ENCODE data around the gene ETFA. TPM values are rescaled to one million over a fixed set of nuclear protein-coding genes. Genes with fewer than 3 reads are reported as not detected.

ETFA gene
- total RNA-seq, 1 donor from 2014 or later = 68.7 TPM

- peaks cover 14% of the 10 kb centered on the region for H3K27me3 ChIP-seq (ENCODE audit: control insufficient read depth, insufficient read depth, low read length)
- no peak for DNase-seq (ENCODE audit: low read depth)
- no peak overlapping the region for H3K4me3 ChIP-seq (ENCODE audit: low read depth, low read length)
- H3K36me3 ChIP-seq (ENCODE audit: control insufficient read depth, insufficient read depth, low read length) = no peaks in the 10 kb centered on the region
- TF ChIP-seq CTCF (IDR thresholded peaks at IDR 0.05; ENCODE audit: insufficient read depth, low read length, poor library complexity, severe bottlenecking) = no peak
These were observed 132.2 kb downstream of the ETFA start for GRCh38 chr15:76179023-76179422.

- Histone ChIP-seq H3K36me3 (ENCODE audit: control insufficient read depth, insufficient read depth, low read length) (no peaks in the 10 kb centered on the region), H3K4me3 (ENCODE audit: low read depth, low read length) (no peak overlapping the region), H3K27me3 (ENCODE audit: control insufficient read depth, insufficient read depth, low read length) (peaks cover 14% of the 10 kb centered on the region)
- DNase-seq (ENCODE audit: low read depth) = no peak
- TF ChIP-seq CTCF (IDR thresholded peaks at IDR 0.05; ENCODE audit: insufficient read depth, low read length, poor library complexity, severe bottlenecking) = no peak
These were observed 132.8 kb downstream of the ETFA start for GRCh38 chr15:76178296-76179000.

- no peak for TF ChIP-seq CTCF (IDR thresholded peaks at IDR 0.05; ENCODE audit: insufficient read depth, low read length, poor library complexity, severe bottlenecking)
- Histone ChIP-seq H3K36me3 (ENCODE audit: control insufficient read depth, insufficient read depth, low read length) (no peaks in the 10 kb centered on the region), H3K4me3 (ENCODE audit: low read depth, low read length) (no peak overlapping the region), H3K27me3 (ENCODE audit: control insufficient read depth, insufficient read depth, low read length) (peaks cover 14% of the 10 kb centered on the region)
- no peak for DNase-seq (ENCODE audit: low read depth)
These were observed 133.7 kb downstream of the ETFA start for GRCh38 chr15:76177491-76178040.

GRCh38 chr15:76176487-76177085 lies 134.7 kb downstream of the ETFA start:
- no peaks in the 10 kb centered on the region for H3K36me3 ChIP-seq (ENCODE audit: control insufficient read depth, insufficient read depth, low read length)
- H3K27me3 ChIP-seq (ENCODE audit: control insufficient read depth, insufficient read depth, low read length) = peaks cover 14% of the 10 kb centered on the region
- no peak overlapping the region for H3K4me3 ChIP-seq (ENCODE audit: low read depth, low read length)
- no peak for DNase-seq (ENCODE audit: low read depth)
- no peak for TF ChIP-seq CTCF (IDR thresholded peaks at IDR 0.05; ENCODE audit: insufficient read depth, low read length, poor library complexity, severe bottlenecking)

GRCh38 chr15:76176059-76176458 lies 135.2 kb downstream of the ETFA start:
- no peak for TF ChIP-seq CTCF (IDR thresholded peaks at IDR 0.05; ENCODE audit: insufficient read depth, low read length, poor library complexity, severe bottlenecking)
- no peak for DNase-seq (ENCODE audit: low read depth)
- no peaks in the 10 kb centered on the region for H3K36me3 ChIP-seq (ENCODE audit: control insufficient read depth, insufficient read depth, low read length)
- H3K27me3 ChIP-seq (ENCODE audit: control insufficient read depth, insufficient read depth, low read length) = peaks cover 14% of the 10 kb centered on the region
- no peak overlapping the region for H3K4me3 ChIP-seq (ENCODE audit: low read depth, low read length)

Measured in kidney epithelial cell (primary cell).